OCI-LY3 (cell line): Measurements from ENCODE around the gene RAB31.

Experiments used
- H2AFZ ChIP-seq: fragments of 200-600, 300-600 bp; shearing (Covaris generic); 2 replicates; pipeline ENCODE4 v1.6.0; 2014; ENCODE audit warnings: antibody characterized with exemption, low read depth, low read length
- H3K27ac ChIP-seq: fragments of 200-600, 300-600 bp; sonication (generic); 2 replicates; pipeline ENCODE4 v1.5.1; 2014; ENCODE audit warnings: mild to moderate bottlenecking, low read length, moderate library complexity, mixed read lengths
- H3K27me3 ChIP-seq: fragments of 200-600, 300-600 bp; sonication (generic); 2 replicates; pipeline ENCODE4 v1.6.1; 2014; ENCODE audit warnings: low read depth, low read length, mixed read lengths
- H3K36me3 ChIP-seq: fragments of 200-600, 300-600 bp; sonication (generic); replicated peaks from 2 replicates; pipeline ENCODE3; 2014; ENCODE audit warnings: low read depth, low read length, mixed read lengths
- H3K4me1 ChIP-seq: fragments of 300-600, 200-600 bp; sonication (generic); 2 replicates; pipeline ENCODE4 v1.6.1; 2014; ENCODE audit warnings: low read length, mixed read lengths
- H3K4me2 ChIP-seq: fragments of 200-600, 300-600 bp; sonication (generic); 2 replicates; pipeline ENCODE4 v1.6.1; 2014; ENCODE audit warnings: low read length, mixed read lengths
- H3K4me3 ChIP-seq: fragments of 300-600, 200-600 bp; sonication (generic); 2 replicates; pipeline ENCODE4 v1.5.1; 2014; ENCODE audit warnings: antibody characterized with exemption, mild to moderate bottlenecking, low read length, moderate library complexity
- H3K79me2 ChIP-seq: fragments of 300-600, 200-600 bp; shearing (Covaris generic); 2 replicates; pipeline ENCODE4 v1.6.1; 2014; ENCODE audit warnings: mild to moderate bottlenecking, low read length, mixed read lengths
- H3K9ac ChIP-seq: fragments of 300-600, 200-600 bp; shearing (Covaris generic); 2 replicates; pipeline ENCODE4 v1.6.0; 2014; ENCODE audit warnings: mild to moderate bottlenecking, low read length, moderate library complexity
- H3K9me3 ChIP-seq: fragments of 200-600, 300-600 bp; shearing (Covaris generic); 2 replicates; pipeline ENCODE4 v1.6.1; 2014; ENCODE audit warnings: low read length, mixed read lengths; ENCODE audit not compliant: insufficient read depth
- H4K20me1 ChIP-seq: fragments of 200-600, 300-600 bp; sonication (generic); 2 replicates; pipeline ENCODE4 v1.6.1; 2016; ENCODE audit warnings: low read length, mixed read lengths; ENCODE audit not compliant: insufficient read depth
- EZH2phosphoT487 ChIP-seq: fragments of 200-600 bp; shearing (Covaris generic); IDR thresholded peaks from 2 replicates; pipeline ENCODE4 v1.6.1; 2018; ENCODE audit warnings: antibody characterized with exemption, mixed run types, low read depth
- TF ChIP-seq, protein P1 (sequence below): fragments of 200-600, 300-600 bp; sonication (generic); IDR thresholded peaks from 2 replicates; pipeline ENCODE4 v1.5.1; 2014; ENCODE audit warnings: antibody characterized with exemption, low read length, low read depth

The RAB31 gene

GRCh38 chr18:9665314-9665713, 42.8 kb upstream of the RAB31 start:
- Histone ChIP-seq H3K4me3 (no peak overlapping the region), H3K9me3 (no peaks in the 10 kb centered on the region), H3K9ac (no peak overlapping the region), H3K4me2 (no peak overlapping the region), H3K4me1 (no peaks in the 10 kb centered on the region), H4K20me1 (no peaks in the 10 kb centered on the region), H3K79me2 (no peaks in the 10 kb centered on the region), H3K36me3 (no peaks in the 10 kb centered on the region), H2AFZ (no peak overlapping the region), H3K27me3 (0 out of 2 replicates have a peak, but pooled peaks cover 3% of the 10 kb centered on the region), H3K27ac (no peak overlapping the region)
- TF ChIP-seq EZH2phosphoT487: no peak
- TF ChIP-seq, protein P1, sequence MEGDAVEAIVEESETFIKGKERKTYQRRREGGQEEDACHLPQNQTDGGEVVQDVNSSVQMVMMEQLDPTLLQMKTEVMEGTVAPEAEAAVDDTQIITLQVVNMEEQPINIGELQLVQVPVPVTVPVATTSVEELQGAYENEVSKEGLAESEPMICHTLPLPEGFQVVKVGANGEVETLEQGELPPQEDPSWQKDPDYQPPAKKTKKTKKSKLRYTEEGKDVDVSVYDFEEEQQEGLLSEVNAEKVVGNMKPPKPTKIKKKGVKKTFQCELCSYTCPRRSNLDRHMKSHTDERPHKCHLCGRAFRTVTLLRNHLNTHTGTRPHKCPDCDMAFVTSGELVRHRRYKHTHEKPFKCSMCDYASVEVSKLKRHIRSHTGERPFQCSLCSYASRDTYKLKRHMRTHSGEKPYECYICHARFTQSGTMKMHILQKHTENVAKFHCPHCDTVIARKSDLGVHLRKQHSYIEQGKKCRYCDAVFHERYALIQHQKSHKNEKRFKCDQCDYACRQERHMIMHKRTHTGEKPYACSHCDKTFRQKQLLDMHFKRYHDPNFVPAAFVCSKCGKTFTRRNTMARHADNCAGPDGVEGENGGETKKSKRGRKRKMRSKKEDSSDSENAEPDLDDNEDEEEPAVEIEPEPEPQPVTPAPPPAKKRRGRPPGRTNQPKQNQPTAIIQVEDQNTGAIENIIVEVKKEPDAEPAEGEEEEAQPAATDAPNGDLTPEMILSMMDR: no peak

- no peaks in the 10 kb centered on the region for H3K79me2 ChIP-seq
- H3K4me3 ChIP-seq: no peak overlapping the region
- H4K20me1 ChIP-seq: no peaks in the 10 kb centered on the region
- H3K9me3 ChIP-seq: no peaks in the 10 kb centered on the region
- no peaks in the 10 kb centered on the region for H3K4me1 ChIP-seq
- H3K9ac ChIP-seq: no peak overlapping the region
- TF ChIP-seq, protein P1: no peak
- no peak for TF ChIP-seq EZH2phosphoT487
- no peak overlapping the region for H2AFZ ChIP-seq
- H3K27ac ChIP-seq: no peak overlapping the region
- 0 out of 2 replicates have a peak, but pooled peaks cover 3% of the 10 kb centered on the region for H3K27me3 ChIP-seq
- H3K36me3 ChIP-seq: no peaks in the 10 kb centered on the region
- no peak overlapping the region for H3K4me2 ChIP-seq
Observed at GRCh38 chr18:9666548-9666947, 41.6 kb upstream of the RAB31 start.

GRCh38 chr18:9669016-9669415, 39.1 kb upstream of the RAB31 start:
- no peak overlapping the region for H2AFZ ChIP-seq
- no peaks in the 10 kb centered on the region for H3K9me3 ChIP-seq
- no peaks in the 10 kb centered on the region for H3K27me3 ChIP-seq
- peaks cover 13% of the 10 kb centered on the region for H3K4me1 ChIP-seq
- no peak overlapping the region for H3K9ac ChIP-seq
- H3K27ac ChIP-seq: no peak overlapping the region
- no peaks in the 10 kb centered on the region for H3K36me3 ChIP-seq
- no peak overlapping the region for H3K4me3 ChIP-seq
- H3K79me2 ChIP-seq: no peaks in the 10 kb centered on the region
- TF ChIP-seq, protein P1: no peak
- TF ChIP-seq EZH2phosphoT487: no peak
- no peak overlapping the region for H3K4me2 ChIP-seq
- H4K20me1 ChIP-seq: no peaks in the 10 kb centered on the region

DNA sequence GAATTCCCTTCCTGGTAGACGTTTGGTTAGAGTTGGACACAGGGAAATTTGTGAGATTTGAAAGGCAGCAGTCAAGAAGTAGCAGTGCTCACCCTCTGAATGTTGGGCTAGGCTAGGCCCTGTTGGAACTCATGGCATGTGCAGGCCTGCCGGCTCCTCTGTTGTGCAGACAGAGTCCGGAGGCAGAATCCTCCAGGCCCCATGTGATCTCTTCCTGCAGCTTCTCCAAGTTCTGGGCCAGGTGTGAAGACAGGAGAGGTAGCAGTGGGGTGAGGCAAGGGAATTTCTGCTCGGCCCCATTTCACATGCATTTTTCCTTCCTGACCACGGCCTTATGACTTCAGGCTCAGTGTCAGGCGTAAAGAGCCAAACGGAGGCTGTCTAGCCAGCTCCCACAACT, 36.9 kb upstream of the RAB31 start:
- Histone ChIP-seq H4K20me1 (no peaks in the 10 kb centered on the region), H3K4me3 (no peak overlapping the region), H3K9me3 (no peaks in the 10 kb centered on the region), H2AFZ (no peak overlapping the region), H3K36me3 (no peaks in the 10 kb centered on the region), H3K9ac (no peak overlapping the region), H3K27ac (no peak overlapping the region), H3K4me2 (no peak overlapping the region), H3K27me3 (no peaks in the 10 kb centered on the region), H3K4me1 (peaks cover 22% of the 10 kb centered on the region), H3K79me2 (no peaks in the 10 kb centered on the region)
- no peak for TF ChIP-seq EZH2phosphoT487
